GM11168 (cell line): ENCODE data around the gene ARHGEF35.
"Not testable (repeated sequence)": the region's sequence is repeated elsewhere in the genome, so short reads cannot be mapped to it uniquely, and the experiment has no call there.

ENCODE experiments used
- in situ Hi-C: fragments of 300-500 bp; cut with MboI; formaldehyde crosslinking; loops from one replicate; pipeline ENCODE4 v1.12.0; 2022; ENCODE audit warnings: low sequenced_read_pairs; ENCODE audit not compliant: unreplicated experiment

ARHGEF35 gene

DNA sequence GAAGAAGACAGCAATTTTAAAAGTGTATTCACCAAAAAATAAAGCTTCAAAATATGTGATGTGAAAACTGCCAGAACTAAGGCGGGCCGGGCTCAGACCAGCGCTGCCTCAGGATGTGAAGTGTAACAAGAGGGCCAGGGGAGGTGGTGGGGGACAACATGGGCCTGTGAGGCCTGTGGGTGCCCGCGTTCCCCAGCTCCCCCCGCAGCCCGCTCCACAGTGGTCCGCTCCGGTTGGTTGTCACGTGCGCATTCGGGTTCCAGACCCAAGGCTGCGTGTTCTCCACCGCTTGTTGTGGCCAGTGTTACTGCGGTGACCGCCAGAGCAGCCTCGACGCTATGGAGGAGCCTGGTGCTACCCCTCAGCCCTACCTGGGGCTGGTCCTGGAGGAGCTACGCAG is 12.5 kb downstream of the ARHGEF35 start, which contains the start of gene CTAGE4:
Gene CTAGE4, plus strand, starts transcription at position 301 of the 400 bp plus-strand sequence. Its CDS starts 38 bp downstream, at position 339.
- in situ Hi-C loops = not testable (repeated sequence)

DNA sequence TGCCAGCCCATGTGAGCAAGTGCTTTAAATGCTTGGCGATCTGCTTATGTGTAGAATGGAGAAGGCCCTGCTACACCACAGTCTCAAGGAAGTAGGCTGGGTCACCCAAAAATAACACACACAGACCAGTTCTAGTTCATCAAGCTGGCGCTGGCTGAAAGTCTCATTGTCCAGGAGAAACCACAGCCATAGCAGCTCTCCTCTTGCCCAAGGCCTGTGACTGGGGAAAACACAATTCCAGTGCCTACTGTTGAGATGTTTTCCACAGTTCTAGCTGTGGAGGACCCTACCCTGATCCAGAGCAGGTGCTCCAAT is 16.5 kb downstream of the ARHGEF35 start:
- in situ Hi-C loops = not testable (repeated sequence)

GRCh38 chr7:144178380-144179164 is 17.1 kb downstream of the ARHGEF35 start:
- in situ Hi-C loops = not testable (repeated sequence)

- in situ Hi-C loops = loop anchor here (25.0 kb wide), 1 partner anchor 163 kb away; no protein-coding TSS in a partner anchor
Observed at GRCh38 chr7:144174613-144175012, 21.0 kb downstream of the ARHGEF35 start.

- in situ Hi-C loops = loop anchor here (25.0 kb wide), 1 partner anchor 166 kb away; no protein-coding TSS in a partner anchor
Observed at GRCh38 chr7:144171594-144172350, 23.9 kb downstream of the ARHGEF35 start.

GRCh38 chr7:144164784-144165183 is 30.8 kb downstream of the ARHGEF35 start:
- in situ Hi-C loops = loop anchor here (25.0 kb wide), 1 partner anchor 173 kb away; no protein-coding TSS in a partner anchor

DNA sequence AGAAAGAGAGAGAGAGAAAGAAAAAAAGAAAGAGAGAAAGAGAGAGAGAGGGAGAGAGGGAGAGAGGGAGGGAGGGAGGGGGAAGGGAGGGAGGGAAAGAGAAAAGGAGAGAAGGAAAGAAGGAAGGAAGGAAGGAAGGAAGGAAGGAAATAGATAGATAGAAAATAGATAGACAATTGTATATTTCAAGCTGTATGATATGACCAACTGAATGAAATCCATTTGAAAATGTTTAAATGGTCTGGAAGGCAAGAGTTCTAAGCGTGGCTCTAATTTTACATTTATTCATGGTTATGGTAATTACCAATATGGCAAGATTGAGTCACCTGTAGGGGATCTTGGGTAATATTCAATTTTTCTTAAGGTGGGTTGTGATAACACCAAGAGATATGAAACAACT is 36.8 kb downstream of the ARHGEF35 start:
- in situ Hi-C loops = loop anchor here (25.0 kb wide), 1 partner anchor 178 kb away; no protein-coding TSS in a partner anchor

- in situ Hi-C loops = no loop called here
Observed at GRCh38 chr7:144148224-144148827, 47.3 kb downstream of the ARHGEF35 start.

GRCh38 chr7:144144426-144144825 is 51.2 kb downstream of the ARHGEF35 start:
- in situ Hi-C loops = no loop called here

DNA sequence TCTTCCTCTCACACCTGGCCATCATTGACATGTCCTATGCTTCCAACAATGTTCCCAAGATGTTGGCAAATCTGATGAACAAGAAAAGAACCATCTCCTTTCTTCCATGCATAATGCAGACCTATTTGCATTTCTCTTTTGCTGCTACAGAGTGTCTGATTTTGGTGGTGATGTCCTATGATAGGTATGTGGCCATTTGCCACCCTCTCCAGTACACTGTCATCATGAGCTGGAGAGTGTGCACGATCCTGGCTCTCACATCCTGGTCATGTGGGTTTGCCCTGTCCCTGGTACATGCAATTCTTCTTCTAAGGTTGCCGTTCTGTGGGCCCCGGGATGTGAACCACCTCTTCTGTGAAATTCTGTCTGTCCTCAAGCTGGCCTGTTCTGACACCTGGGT is 53.4 kb downstream of the ARHGEF35 start:
- in situ Hi-C loops = no loop called here

- in situ Hi-C loops = no loop called here
Observed at GRCh38 chr7:144137501-144137900, 58.1 kb downstream of the ARHGEF35 start.
